Erythroblast (primary cell): Measurements from ENCODE around the gene IL1RAPL2.

Source experiments
- GATA1 ChIP-seq: IDR thresholded peaks from 2 replicates; pipeline ENCODE4 v1.6.1; 2011; ENCODE audit warnings: low read depth, mild to moderate bottlenecking, control low read depth, low read length, moderate library complexity
- POLR2A ChIP-seq: IDR thresholded peaks from 2 replicates; pipeline ENCODE4 v1.6.1; 2011; ENCODE audit warnings: mild to moderate bottlenecking, low read length

GRCh38 chrX:104618106-104618895 is 52.3 kb downstream of the IL1RAPL2 start:
- TF ChIP-seq POLR2A (no peak), GATA1 (no peak)
